HG03064 (cell line): ENCODE measurements around the gene PPIP5K2.
A peak's percentile ranks its signal among the peaks of the same experiment; 100 is the strongest.
"Not testable (repeated sequence)": the region's sequence is repeated elsewhere in the genome, so short reads cannot be mapped to it uniquely, and the experiment has no call there.

Source experiments
- ATAC-seq: cut with Tn5 transposase; IDR thresholded peaks from one replicate; pipeline ENCODE4 v1.9.1; 2021; ENCODE audit warnings: low read depth; ENCODE audit not compliant: unreplicated experiment

PPIP5K2 gene

GRCh38 chr5:103205991-103206700 is 86.0 kb downstream of the PPIP5K2 start:
- ATAC-seq = no peak

- ATAC-seq = no peak
Observed at GRCh38 chr5:103207011-103207410, 86.9 kb downstream of the PPIP5K2 start.

- no peak for ATAC-seq
Observed at GRCh38 chr5:103207653-103208052, 87.6 kb downstream of the PPIP5K2 start.

- no peak for ATAC-seq
Observed at GRCh38 chr5:103208460-103208859, 88.4 kb downstream of the PPIP5K2 start.

GRCh38 chr5:103209065-103209464 is 89.0 kb downstream of the PPIP5K2 start:
- ATAC-seq = no peak

GRCh38 chr5:103210952-103211351 is 90.9 kb downstream of the PPIP5K2 start:
- ATAC-seq = no peak

- no peak for ATAC-seq
Observed at GRCh38 chr5:103211576-103212561, 91.8 kb downstream of the PPIP5K2 start.

GRCh38 chr5:103216137-103216536 is 96.0 kb downstream of the PPIP5K2 start:
- ATAC-seq = no peak

GRCh38 chr5:103216697-103217096 is 96.6 kb downstream of the PPIP5K2 start:
- ATAC-seq = no peak

GRCh38 chr5:103217101-103217500 is 97.0 kb downstream of the PPIP5K2 start:
- no peak for ATAC-seq

- ATAC-seq = no peak
Observed at GRCh38 chr5:103218164-103218563, 98.1 kb downstream of the PPIP5K2 start.

GRCh38 chr5:103219074-103219473 is 99.0 kb downstream of the PPIP5K2 start:
- not testable (repeated sequence) for ATAC-seq

- ATAC-seq = no peak
Observed at GRCh38 chr5:103223031-103223955, 103.2 kb downstream of the PPIP5K2 start.

GRCh38 chr5:103224118-103224893 is 104.2 kb downstream of the PPIP5K2 start:
- ATAC-seq = peak; percentile 91

GRCh38 chr5:103224894-103225246 is 104.8 kb downstream of the PPIP5K2 start:
- no peak for ATAC-seq

GRCh38 chr5:103228061-103228460 is 108.0 kb downstream of the PPIP5K2 start:
- ATAC-seq = no peak

GRCh38 chr5:103228588-103228987 is 108.5 kb downstream of the PPIP5K2 start:
- no peak for ATAC-seq

GRCh38 chr5:103232393-103232999 is 112.4 kb downstream of the PPIP5K2 start:
- ATAC-seq = peak; percentile 80

GRCh38 chr5:103234239-103234975 is 114.3 kb downstream of the PPIP5K2 start:
- no peak for ATAC-seq
